Hepatocyte (in vitro differentiated cells): ENCODE data around the gene TUG1.

Source experiments
- CTCF ChIP-seq: fragments of 200-600 bp; sonication (generic); IDR thresholded peaks from 2 replicates; pipeline ENCODE4 v1.5.1; 2016; ENCODE audit warnings: antibody characterized with exemption, mild to moderate bottlenecking; ENCODE audit not compliant: poor library complexity
- EZH2 ChIP-seq: fragments of 200-600 bp; sonication (generic); IDR thresholded peaks from 2 replicates; pipeline ENCODE4 v1.6.1; 2016; ENCODE audit warnings: antibody characterized with exemption, mild to moderate bottlenecking, borderline replicate concordance
- EZH2phosphoT487 ChIP-seq: fragments of 200-600 bp; sonication (generic); IDR thresholded peaks from one replicate; pipeline ENCODE4 v1.6.1; 2018; ENCODE audit warnings: antibody characterized with exemption, mild to moderate bottlenecking, low read depth, moderate library complexity; ENCODE audit not compliant: unreplicated experiment, severe bottlenecking

DNA sequence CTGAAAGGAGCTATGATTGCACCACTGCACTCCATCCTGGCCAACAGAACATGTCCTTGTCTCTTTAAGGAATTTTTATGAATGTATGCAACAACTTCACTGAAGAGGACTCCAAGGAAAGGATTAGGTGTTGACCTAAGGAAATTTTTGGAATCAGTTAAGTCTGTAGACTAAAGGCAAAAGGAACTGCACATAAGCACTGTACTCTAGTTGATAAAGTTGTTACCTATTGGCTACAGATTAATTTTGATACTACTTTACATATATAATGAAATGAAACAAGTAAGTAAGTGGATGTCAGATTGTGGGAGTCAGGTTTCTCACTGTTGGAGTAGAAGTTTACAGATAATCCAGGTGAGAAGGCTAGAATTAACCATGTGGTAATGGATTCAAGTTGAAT, 36.5 kb downstream of the TUG1 start:
- TF ChIP-seq CTCF (no peak), EZH2 (no peak), EZH2phosphoT487 (no peak)
